Umbilical cord (tissue), 2 donors: Measurements from ENCODE around the gene GRID2. TPM values are rescaled to one million over a fixed set of nuclear protein-coding genes. Genes with fewer than 3 reads are reported as not detected.

Experiments used
- DNase-seq: peaks from one replicate; pipeline ENCODE4 v3.0.0-alpha.2; 2015; ENCODE audit warnings: low spot score
- total RNA-seq: library from RNA; depleted of rRNA; stranded (reverse); fragments of >200 nt; gene quantifications from one replicate; pipeline ENCODE4 v1.2.3, GENCODE V29; 2014; ENCODE audit warnings: low replicate concordance; ENCODE audit not compliant: insufficient read depth

GRID2 gene
- total RNA-seq, 1 donor from 2014 or later, result 7.9 TPM

DNA sequence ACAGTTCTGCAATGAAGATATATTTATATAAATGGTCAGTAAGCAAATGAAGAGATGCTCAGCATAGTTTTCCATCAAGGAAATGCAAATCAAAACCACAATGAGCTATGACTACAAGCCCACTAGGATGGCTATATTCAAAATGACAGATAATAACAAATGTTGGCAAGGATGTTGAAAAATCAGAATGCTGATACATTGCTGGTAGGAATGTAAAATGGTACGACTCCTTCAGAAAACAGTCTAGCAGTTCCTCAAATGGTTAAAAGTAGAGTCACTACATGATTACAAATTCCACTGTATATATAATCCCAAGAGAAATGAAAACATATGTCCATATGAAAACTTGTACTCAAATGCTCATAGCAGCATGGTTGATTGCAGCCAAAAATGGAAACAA, 1099.8 kb downstream of the GRID2 start:
- DNase-seq, result no peak

DNA sequence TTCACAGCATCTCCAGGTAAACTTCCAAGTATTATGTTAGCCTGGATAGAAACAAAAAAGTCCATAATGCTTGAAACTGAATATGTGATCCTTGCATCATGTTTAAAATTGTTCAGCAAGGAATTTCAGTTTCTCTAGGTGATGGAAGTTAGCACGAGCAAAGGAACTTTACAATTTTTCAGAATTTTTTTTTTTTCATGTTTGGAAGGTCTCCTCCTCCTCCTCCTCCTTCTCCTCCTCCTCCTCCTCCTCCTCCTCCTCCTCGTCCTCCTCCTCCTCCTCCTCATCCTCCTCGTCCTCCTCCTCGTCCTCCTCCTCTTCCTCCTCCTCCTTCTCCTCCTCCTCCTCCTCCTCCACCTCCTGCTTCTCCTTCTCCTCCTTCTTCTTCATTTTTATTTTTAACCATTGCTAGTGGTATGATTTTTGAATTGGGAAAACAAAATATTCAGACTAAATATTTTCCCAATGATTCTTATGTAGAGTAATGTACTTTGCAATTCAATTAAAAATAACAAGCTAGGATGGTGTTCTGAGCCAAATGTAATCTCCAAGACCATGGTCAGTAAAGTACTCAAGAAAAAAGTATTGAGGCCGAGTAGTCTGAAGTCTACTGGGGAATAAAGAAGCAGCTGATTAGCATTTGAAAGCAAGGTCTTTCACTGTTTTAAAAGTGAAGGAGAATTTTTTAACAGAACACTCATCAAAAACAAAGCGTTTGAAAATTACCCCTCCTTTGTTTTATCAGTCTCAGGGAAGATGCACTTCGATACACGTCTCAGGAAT, 1103.9 kb downstream of the GRID2 start:
- DNase-seq, result no peak

DNA sequence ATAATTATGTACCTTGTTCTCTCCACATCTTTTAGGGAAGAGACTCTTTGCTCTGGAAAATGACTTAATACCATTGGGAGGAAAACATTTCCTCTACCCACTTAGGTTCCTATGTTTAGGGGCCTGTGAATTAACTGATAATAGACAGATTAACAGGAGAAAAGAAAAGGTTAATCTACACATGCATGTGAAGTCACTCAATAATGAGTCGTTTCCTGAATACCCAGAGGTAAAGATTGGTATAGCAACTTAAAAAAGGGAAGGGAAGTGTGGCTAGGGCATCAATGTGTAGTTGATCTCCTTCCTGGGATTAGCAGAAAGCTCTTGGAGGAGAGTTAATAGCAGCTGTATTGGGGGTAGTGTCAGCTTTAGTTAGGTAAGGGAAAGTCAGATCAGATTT, 1105.3 kb downstream of the GRID2 start:
- no peak for DNase-seq

DNA sequence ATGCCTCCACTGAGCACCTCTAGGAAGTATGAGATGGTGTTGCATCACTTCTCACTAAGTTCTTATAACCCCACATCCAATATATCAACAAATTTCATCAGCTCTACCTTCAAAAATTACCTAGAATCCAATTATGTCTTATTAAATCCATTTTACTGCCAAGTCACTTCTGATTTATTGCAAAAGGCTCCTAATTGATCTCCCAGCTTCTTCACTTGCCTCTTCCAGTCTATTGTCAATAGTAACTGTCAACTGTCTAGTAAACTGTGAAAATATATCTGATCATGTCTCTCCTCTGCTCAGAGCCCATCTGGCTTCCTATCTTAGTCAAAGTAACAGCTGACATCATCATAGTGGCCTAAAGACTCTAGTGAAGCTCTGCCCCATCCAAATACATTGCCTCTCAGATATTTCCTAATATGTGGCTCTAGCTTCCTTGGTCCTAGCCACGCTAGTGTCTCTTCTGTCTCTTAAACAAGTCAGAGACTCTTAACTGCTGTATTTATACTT, 1110.3 kb downstream of the GRID2 start:
- no peak for DNase-seq

DNA sequence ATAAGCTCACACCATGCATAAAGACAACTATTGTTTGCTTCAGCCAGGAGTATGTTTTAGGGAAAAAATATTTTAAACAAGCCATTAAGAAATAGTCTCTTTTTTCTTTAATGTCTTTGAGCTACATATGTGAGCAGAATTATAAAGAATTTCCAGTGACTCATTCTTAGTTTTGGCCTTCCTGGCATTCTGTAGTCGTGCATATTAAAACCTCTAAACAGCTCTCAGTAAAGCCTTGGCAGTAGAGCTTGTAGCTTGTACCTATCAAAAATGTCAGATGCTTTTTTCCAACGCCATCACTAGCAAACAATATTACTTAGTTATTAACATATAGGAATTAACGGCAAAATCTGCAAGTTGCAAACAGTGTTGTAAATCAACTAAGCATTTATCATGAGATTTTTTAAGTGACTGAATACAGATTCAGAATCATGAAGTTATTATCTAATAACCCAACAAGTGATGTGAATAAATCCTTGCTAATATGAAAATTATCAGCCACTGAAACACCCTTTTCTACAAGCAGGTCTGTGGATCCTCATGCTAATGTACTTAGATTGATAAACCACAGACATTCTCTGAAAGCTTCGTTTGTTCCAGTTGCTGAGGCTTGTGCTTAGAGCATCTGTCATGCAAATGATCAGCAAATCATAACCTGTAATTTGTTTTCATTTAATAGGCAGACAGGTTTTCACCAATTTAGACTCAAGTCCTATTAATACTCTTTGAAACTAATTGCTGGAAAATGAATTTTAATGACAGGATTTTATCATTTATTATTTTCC, 1112.8 kb downstream of the GRID2 start:
- DNase-seq, result peak; percentile 67

DNA sequence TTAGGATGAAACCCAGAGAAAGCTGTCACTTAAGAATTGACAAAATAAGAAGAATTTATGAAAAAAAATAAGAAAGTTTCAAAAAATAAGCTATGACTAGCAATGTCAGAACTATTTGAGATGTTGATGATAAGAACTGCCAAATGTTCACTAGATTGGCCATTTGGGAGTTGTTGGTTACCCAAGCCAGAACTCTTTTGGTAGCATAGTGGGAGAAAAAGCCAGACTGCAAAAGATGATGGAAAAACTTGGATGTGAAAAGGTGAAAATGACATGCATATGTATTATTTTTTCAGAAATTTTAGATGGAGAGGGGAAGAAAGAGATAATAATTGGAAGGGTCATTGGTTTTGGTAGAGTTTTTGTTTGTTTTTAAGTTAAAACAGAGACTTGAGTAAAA, 1127.6 kb downstream of the GRID2 start:
- DNase-seq, result no peak

DNA sequence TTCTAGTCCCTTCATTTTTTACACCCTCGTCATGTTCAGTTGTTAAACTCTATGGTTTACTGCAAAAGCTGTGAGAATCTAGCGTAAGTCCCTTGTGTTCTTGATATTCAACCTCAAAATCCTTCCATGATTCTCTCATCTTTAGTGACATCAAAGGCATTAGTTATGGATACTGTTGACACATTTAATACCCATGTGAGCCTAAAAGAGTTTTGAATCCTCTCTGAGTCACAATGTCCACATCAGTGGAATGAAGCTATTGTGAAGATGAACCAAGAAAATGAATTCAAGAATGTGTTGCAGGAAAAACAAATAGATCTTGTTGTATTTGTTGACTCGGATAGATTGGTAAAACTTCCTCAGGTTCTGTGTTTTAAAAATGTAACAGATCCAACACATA, 1130.1 kb downstream of the GRID2 start:
- DNase-seq, result peak; percentile 7

DNA sequence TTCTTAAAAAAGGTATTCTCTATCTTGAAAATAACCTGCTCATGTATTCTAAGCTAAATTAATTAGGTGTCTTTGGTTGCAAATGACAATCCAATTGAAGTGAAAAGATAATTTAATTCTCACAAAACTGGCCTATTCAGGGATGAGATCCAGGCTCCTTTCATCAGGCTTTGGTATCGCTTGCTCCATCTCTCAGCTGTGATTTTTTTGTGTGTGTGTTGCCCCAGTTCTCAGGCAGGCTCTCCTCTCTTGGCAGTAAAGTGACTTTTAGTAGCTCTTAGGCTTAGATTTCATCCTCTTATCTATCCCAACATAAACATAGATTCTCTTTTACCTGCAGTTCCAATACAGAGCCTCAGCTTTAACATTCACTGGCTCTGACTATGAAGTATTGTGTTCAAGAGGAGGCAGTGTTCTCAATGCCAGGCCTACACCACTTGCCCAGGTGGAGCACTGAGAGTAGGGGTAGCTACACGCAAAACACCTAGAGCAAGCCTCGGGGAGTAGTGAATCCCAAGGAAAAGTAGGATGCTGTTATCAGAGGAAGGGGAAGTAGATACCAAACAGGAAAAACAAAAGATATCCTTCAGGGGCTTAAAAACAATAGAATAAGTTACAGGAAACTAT, 1132.3 kb downstream of the GRID2 start:
- peak; percentile 5 for DNase-seq

DNA sequence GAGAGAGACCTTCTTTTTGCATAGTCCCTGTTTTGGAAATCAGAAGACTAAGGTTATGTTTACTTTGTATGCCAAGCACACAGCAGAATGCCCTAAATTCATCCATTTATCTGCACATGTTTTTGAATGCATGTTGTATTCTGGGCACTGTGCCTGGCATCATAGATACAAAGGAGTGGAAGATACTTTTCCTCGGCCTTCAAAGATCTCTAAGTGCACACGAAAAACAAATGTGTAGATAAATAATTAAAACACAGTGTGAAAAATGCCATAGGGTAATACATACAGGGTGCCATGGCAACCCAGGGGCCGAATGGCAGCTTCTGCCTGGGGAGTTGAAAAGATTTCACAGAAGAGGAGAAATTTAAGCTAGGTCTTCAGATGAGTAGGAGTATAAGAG, 1134.2 kb downstream of the GRID2 start:
- no peak for DNase-seq

DNA sequence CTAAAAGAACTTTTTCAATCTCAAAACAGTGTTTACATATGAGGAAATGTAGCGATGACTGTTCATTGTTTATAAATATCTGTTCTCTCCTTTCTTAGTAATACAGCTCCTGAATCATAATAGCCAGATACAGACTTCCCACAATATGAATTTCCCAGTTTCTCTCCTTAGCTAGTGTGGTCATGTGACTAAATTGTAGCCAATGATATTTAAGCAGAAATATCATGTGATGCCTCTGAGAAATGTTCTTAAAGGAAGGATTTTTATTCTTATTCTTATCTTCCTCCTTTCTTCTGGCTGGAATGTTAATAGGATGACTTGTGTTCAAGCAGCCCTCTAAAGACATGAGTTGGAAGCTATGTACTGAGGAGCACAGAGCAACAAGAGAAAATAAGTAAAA, 1141.1 kb downstream of the GRID2 start:
- no peak for DNase-seq

DNA sequence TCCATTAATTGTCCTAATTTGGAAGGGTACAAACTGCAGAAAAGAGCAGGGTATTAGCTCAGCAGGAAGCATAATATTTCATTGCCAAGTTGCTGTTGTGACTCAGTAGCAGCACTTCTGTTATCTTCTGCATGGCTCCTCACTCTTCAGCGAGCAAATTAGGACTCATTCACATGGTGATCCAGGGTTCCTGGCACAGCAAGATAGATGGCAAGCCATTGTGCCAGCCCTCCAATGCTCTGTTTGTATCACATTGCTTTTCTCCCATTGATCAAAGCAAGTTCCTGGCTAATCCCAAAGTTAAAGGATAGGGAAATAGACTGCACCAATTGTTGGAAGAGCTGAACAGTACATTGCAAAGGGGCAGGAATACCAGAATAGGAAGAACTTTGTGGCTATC, 1142.3 kb downstream of the GRID2 start:
- DNase-seq, result no peak

DNA sequence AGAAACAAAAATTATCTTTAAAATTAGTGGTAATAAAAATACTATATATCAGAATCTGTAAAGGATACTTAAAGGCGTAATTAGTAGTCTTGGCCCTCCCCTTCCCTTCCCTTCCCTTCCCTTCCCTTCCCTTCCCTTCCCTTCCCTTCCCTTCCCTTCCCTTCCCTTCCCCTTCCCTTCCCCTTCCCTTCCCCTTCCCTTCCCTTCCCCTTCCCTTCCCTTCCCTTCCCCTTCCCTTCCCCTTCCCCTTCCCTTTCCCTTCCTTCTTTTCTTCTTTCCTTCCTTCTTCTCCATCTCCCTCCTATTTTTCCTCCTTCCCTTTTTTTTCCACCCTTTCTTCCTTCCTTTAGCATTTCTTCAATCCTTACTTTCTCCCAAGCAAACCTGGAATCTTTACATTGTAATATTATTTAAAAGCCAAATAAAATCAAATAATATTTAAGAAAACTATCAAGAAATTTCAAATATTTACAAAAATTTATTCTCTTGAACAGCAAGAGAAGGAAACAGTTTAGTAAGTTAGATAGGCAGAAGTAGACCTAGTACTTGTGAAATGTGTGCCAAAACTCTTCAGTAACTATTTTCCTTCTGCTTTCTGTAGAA, 1145.0 kb downstream of the GRID2 start:
- DNase-seq, result no peak

DNA sequence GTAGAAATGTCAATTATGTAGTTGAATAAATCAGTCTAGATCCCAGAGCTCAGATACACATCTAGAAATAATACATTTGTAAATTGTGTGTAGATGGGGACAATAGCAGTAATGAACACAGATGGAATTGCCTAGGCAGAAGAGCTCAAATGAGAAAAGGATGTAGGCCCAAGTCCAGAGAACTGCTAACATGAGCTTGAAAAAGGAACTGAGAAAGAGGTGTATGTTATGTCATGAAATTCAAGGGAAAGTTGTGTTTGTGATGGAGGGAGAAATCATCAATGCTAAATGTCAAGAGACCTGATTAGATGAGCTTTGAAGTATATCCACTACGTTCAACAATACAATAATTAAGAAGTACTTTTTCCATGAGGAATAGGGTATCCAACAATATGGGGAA, 1148.2 kb downstream of the GRID2 start:
- no peak for DNase-seq

DNA sequence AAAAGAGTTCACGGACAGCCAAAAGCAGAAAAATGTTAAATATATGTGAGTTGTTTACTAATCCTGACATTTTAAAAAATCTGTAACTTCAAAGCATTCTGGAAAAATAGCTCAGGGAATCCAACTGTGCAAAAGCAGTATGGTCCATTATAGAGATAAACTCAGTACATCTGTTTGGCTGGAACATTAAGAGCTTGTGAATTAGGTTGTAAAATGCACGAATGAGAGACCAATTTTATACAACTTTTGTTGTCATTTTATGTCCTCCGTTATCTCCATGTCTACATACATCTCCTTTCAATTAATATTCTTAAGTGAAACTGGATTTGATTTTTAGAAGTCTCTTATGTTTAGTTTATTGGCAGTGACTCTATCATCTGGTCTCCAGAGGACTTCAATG, 1157.8 kb downstream of the GRID2 start:
- DNase-seq, result peak; percentile 89

DNA sequence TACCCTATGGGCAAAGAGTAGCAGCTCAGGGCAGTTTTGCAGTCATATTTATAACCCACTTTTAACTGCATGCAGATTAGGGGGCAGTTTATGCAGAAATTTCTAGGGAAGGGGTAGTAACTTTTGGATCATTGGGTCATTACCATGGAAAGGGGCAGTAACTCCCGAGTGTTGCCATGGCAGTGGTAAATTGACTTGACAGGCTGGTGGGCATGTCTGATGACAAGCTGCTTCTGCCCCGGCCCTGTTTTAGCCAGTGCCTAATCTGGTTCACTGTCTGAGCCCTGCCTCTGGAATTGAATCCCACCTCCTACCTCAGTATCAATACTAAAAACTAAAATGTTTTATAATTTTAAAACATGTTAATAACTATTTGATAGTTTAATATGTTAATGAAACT, 1162.7 kb downstream of the GRID2 start:
- DNase-seq, result no peak

DNA sequence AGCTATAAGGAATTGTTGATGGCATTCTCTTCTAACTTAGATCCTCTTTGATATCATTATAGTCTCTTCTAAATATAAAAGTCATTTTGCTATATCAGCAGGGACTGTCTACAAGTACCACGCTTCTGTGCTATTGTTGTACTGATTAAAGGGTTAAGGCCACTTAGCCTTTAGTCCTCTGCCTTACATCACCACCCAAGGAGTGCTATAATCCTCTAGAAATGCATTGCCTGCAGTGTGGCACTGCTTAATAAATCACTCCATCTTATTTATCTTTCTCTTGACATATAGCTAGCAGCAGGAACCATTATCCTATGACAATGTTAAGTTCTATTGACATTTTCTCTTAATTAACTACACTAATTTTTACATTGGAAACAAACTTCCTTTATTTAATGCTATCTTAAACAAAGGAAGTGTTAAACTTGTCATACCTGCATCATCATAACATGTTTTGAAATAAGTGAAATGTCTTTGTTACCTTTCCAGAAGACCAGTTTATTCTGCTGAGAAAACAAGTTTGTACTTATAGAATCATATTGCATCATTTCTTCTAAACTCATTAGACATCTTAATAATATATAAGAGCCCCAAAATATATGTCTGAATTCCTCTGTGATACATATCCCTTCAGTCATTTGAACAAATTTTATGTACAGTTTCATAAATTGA, 1163.9 kb downstream of the GRID2 start:
- no peak for DNase-seq

DNA sequence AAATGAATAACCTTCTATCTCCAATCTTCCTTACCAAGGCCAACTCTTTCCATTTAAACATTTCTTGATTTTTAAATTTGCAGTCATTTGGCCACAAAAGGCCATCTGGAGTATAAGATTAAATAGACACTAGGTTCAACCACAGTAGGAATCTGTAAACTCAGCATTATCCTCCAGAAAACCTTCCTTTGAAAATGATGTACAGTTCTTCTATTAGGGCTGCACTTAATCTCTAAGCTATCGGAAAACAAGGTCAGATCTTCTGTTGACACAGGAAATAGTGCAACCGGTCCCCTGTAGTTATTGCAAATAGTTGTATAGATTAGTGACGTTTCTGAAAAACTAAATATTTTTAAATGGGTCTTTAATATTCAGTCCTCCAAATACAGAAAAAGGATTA, 1165.8 kb downstream of the GRID2 start:
- no peak for DNase-seq

DNA sequence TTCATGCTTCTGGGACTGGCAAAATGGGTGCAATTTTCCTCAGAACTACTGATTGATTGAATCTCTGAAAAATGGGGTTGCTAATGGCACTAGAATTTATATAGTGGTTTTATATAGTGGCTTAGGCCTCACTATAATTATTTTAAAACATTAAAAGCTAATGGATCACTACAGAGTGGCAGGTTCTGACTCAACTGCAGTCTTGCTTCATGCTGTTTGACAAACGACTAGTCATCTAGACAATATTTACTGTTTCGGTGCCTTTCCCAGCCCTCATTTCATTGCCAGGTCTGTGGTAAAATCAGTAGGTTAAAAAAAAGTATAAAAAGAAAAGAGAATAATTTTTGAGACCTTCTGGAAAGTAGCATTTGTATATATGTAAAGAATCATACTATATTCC, 1172.0 kb downstream of the GRID2 start:
- DNase-seq, result no peak

DNA sequence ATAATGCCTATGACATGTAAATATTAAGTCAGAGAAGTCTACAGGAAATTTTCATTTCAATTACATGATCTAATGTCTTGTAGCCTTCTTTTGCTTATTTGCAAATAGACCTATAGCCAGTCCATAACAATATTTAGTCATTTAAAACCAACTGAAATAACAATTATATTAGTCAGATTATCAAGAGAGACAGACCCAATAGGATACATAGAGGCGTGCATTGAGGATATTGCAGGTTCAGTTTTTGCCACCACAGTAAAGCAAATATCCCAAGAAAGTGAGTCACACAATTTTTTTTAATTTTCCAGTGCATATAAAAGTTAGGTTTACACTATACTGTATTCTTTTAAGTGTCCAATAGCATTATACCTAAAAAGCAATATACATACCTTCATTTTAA, 1175.0 kb downstream of the GRID2 start:
- DNase-seq, result no peak

DNA sequence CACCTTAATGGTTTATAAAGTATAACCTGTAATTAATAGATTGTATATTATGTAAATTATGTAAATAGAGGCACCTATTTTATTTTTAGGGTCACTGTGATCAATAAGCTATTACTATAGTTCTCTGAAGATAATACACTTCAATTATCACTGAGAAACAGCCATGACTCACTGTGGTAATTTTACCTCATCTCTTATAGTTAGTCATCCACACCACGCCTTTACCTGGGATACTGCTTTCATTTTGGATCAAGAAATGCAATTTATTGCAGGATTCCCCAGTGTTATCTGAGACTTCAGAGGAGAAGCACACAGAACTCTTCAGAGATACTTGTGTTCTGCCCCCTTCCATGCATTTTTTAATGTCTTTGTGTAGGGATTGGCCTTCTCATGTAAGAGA, 1176.7 kb downstream of the GRID2 start:
- no peak for DNase-seq

DNA sequence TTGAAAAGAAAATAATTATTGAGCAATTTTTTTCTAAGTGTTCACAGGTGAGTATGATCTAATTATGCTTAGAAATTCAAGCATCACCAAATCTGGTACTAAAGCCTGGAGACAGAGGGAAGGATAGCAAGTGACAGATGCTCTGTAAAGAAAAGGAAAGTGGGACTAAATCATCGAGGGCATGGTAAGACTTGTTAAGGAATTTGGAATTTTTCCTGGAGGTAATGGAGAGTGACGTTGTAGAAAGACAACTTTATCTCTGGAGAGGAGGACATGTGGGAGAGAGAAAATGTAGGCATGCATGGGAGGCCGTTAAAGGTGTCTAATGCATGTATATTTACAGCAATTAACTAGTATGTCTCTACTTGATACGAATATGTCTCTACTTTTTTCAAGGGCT, 1191.6 kb downstream of the GRID2 start:
- no peak for DNase-seq

DNA sequence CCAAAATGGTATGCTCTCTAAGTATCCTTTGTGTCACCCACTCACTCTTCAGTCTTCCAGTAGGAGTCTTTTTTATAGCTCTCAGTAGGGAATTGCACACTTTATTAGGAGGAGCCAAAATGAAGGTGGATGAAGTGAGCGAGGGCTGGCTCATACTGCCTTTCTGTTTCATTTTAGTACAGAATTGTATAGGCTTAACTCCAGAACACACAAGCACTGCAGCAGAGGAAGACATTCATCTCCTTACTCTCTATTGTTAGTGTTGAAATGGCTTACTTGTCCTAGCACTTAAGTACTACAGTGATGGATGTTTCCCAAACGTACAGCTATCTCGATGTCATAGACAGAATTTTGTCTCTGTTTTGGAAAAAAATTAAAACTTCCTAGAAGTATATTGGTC, 1197.5 kb downstream of the GRID2 start:
- no peak for DNase-seq
